Measurements from ENCODE around the gene SORCS3. TPM values are rescaled to one million over a fixed set of nuclear protein-coding genes. Genes with fewer than 3 reads are reported as not detected.

SORCS3 gene
- total and polyA plus RNA-seq, 10 of the 15 experiments (the other 5 are each of a cell fraction or from before 2014, with no cell fraction given), result 0.01 to 0.04 (median 0.02) TPM; not detected in 7

DNA sequence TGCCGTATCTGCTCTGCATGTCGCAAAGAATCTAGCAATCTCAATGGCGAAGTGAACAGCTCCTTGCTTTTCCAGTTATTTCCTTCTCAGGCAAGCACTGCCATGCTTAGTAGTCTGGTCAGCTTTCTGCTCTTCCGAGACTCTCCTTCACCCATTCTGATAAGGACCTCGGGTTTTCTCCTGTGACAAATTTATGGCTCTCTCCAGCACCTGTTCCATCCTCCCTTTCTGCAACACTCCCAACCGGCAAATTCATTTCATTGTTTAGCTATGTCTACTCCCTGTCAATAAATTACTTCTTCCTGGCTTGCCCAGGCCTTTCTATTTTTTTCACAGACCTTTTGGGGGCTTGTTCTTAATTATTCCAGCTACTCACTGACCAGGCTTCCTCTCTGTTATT lies 252.6 kb downstream of the SORCS3 start:
- DNase-seq (ENCODE audit: low read depth, low spot score) (no peak), FAIRE-seq (no peak), ATAC-seq (no peak)
- Histone ChIP-seq H2AFZ (ENCODE audit: control insufficient read depth, low read depth, low read length) (no peak overlapping the region), H3K27me3 (replicated peaks in 1 of 2; ENCODE audit: control insufficient read depth in 2 of 2, insufficient read depth in 2 of 2, low read length in 1 of 2) (no peaks in the 10 kb centered on the region; a peak in 1 of 4 replicates), H3K36me3 (ENCODE audit: control insufficient read depth in 2 of 2, insufficient read depth in 2 of 2, low read length in 1 of 2) (no peaks in the 10 kb centered on the region), H3K27ac (ENCODE audit: control insufficient read depth, insufficient read depth) (no peak overlapping the region), H4K20me1 (ENCODE audit: control insufficient read depth, insufficient read depth) (no peaks in the 10 kb centered on the region), H3K4me3 (no peak overlapping the region), H3K4me2 (ENCODE audit: control insufficient read depth, insufficient read depth) (no peak overlapping the region), H3K79me2 (ENCODE audit: control insufficient read depth, insufficient read depth, low read length) (no peaks in the 10 kb centered on the region), H3K9me3 (replicated peaks; ENCODE audit: control insufficient read depth, insufficient read depth, low read length) (no peaks in the 10 kb centered on the region), H3K9ac (ENCODE audit: control insufficient read depth, insufficient read depth, low read length) (no peak overlapping the region), H3K4me1 (ENCODE audit: control insufficient read depth, insufficient read depth, low read length) (no peaks in the 10 kb centered on the region)
- ChIA-PET CTCF (no interaction called here), SMC1A (ENCODE audit: uncharacterized antibody, unreplicated experiment) (no interaction called here), POLR2A (no interaction called here), RAD21 (ENCODE audit: unreplicated experiment) (no interaction called here)
- in situ Hi-C loops (cut with MboI) (no loop called here), intact Hi-C loops (cut with micrococcal nuclease; ENCODE audit: unreplicated experiment) (loop anchor here (1.0 kb wide), 2 partner anchors 58 to 83 kb away; no protein-coding TSS in a partner anchor)
- no peak for TF ChIP-seq ZNF274 (IDR thresholded peaks at IDR 0.05; ENCODE audit: insufficient read depth, insufficient read length)
- 30% methylated on average over 6 of the region's 6 CpGs for WGBS (ENCODE audit: insufficient coverage, insufficient replicate concordance, low lambda C conversion rate, missing lambda C conversion rate)
- TSS peak; percentile 84 for BruUV-seq (replicated peaks)

DNA sequence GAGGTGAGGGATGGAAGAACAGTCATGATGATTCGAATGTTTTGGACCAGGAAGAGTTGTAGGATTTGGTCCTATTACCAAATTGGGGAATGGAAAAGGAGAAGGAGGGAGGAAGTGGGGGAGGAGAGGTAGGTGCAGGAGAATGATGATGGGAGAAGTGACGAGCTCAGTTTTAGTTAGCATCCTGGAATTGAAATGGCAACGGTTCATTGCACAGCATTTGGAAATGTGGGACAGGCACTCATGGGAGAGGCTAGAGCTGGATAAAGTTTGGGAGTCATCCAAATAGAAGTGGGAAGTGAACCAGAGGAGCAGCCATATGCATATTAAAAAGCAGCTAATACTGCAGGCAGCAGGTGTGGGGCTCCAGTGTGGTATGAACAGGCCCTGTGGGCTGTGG lies 253.6 kb downstream of the SORCS3 start:
- ChIA-PET POLR2A (no interaction called here), RAD21 (ENCODE audit: unreplicated experiment) (no interaction called here), CTCF (no interaction called here), SMC1A (ENCODE audit: uncharacterized antibody, unreplicated experiment) (interaction anchor here (0.7 to 0.9 kb wide), 3 partner anchors 22 to 113 kb away, joined by 3 read pairs; no protein-coding TSS in a partner anchor)
- in situ Hi-C loops (cut with MboI), result no loop called here
- ATAC-seq (no peak), FAIRE-seq (no peak), DNase-seq (ENCODE audit: low read depth, low spot score) (no peak)
- Histone ChIP-seq H3K4me2 (ENCODE audit: control insufficient read depth, insufficient read depth) (no peak overlapping the region), H4K20me1 (ENCODE audit: control insufficient read depth, insufficient read depth) (no peaks in the 10 kb centered on the region), H3K27me3 (replicated peaks in 1 of 2; ENCODE audit: control insufficient read depth in 2 of 2, insufficient read depth in 2 of 2, low read length in 1 of 2) (no peaks in the 10 kb centered on the region; a peak in 1 of 4 replicates), H3K4me1 (ENCODE audit: control insufficient read depth, insufficient read depth, low read length) (no peaks in the 10 kb centered on the region), H2AFZ (ENCODE audit: control insufficient read depth, low read depth, low read length) (no peak overlapping the region), H3K36me3 (ENCODE audit: control insufficient read depth in 2 of 2, insufficient read depth in 2 of 2, low read length in 1 of 2) (no peaks in the 10 kb centered on the region), H3K9me3 (replicated peaks; ENCODE audit: control insufficient read depth, insufficient read depth, low read length) (no peaks in the 10 kb centered on the region), H3K27ac (ENCODE audit: control insufficient read depth, insufficient read depth) (no peak overlapping the region), H3K9ac (ENCODE audit: control insufficient read depth, insufficient read depth, low read length) (no peak overlapping the region), H3K79me2 (ENCODE audit: control insufficient read depth, insufficient read depth, low read length) (no peaks in the 10 kb centered on the region), H3K4me3 (no peak overlapping the region)
- intact Hi-C loops (cut with micrococcal nuclease; ENCODE audit: unreplicated experiment), result no loop called here
- 0% methylated on average over 3 of the region's 3 CpGs for WGBS (ENCODE audit: insufficient coverage, insufficient replicate concordance, low lambda C conversion rate, missing lambda C conversion rate)
- BruUV-seq (replicated peaks), result no TSS peak
- no peak for TF ChIP-seq RAD21 (IDR thresholded peaks at IDR 0.05; ENCODE audit: insufficient read depth, low read depth, low read length)
- no peak for TF ChIP-seq PML (IDR thresholded peaks at IDR 0.05; ENCODE audit: low read length)
- no peak for TF ChIP-seq E2F4 (IDR thresholded peaks at IDR 0.05; ENCODE audit: low read depth, low read length)
- TF ChIP-seq STAT3 (IDR thresholded peaks at IDR 0.05; ENCODE audit: low read depth, low read length), result no peak
- TF ChIP-seq RB1 (IDR thresholded peaks at IDR 0.05; ENCODE audit: borderline replicate concordance), result no peak
- no peak for TF ChIP-seq NBN (IDR thresholded peaks at IDR 0.05)
- no peak for TF ChIP-seq RELA (IDR thresholded peaks at IDR 0.05; ENCODE audit: borderline replicate concordance, partially characterized antibody)
- TF ChIP-seq RBBP5 (conservative IDR thresholded peaks at IDR 0.05), result no peak
- TF ChIP-seq SPI1 (IDR thresholded peaks at IDR 0.05; ENCODE audit: borderline replicate concordance, insufficient read depth, low read depth, low read length), result no peak
- TF ChIP-seq TCF7 (IDR thresholded peaks at IDR 0.05; ENCODE audit: borderline replicate concordance), result no peak
- no peak for TF ChIP-seq REST (IDR thresholded peaks at IDR 0.05; ENCODE audit: low read depth, low read length)
- TF ChIP-seq NFYB (IDR thresholded peaks at IDR 0.05; ENCODE audit: insufficient read depth, low read depth, low read length), result no peak

All from GM12878 (cell line).